GM10266 (cell line): Measurements from ENCODE around the gene DCANP1.

ENCODE experiments used
- DNase-seq: peaks from one replicate; pipeline ENCODE4 v3.0.0; 2012; ENCODE audit errors: extremely low spot score
- CTCF ChIP-seq: IDR thresholded peaks from 2 replicates; pipeline ENCODE4 v1.5.1; 2012; ENCODE audit warnings: mild to moderate bottlenecking, low read depth; ENCODE audit not compliant: control insufficient read depth, insufficient read depth; ENCODE audit errors: missing control alignments

The DCANP1 gene

GRCh38 chr5:135396459-135397055 lies 50.6 kb downstream of the DCANP1 start:
- TF ChIP-seq CTCF: no peak
- no peak for DNase-seq

GRCh38 chr5:135395866-135396265 lies 51.3 kb downstream of the DCANP1 start:
- no peak for TF ChIP-seq CTCF
- DNase-seq: no peak

- no peak for TF ChIP-seq CTCF
- no peak for DNase-seq
These were observed 51.7 kb downstream of the DCANP1 start for GRCh38 chr5:135395451-135395850.
